ENCODE results near the gene SMIM28.

Gene SMIM28

DNA sequence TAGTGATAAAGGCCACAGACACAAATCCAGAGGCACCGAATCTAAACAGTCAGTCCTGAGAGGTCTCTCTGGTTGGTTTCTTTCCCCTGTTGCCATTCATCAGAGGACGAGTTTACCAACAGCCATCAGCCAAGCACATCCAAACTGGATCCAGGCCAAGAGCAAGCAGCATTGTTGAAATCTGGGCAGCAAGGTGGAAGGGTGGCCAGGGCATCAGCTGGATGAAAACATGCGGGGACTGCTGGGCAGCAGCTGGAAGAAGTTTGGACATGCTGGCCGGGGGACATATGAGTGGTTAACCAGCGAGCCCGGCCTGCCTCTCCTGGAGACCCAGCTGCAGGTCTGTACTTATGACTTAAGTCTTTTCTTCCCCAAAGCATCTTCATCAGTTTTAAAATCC, at the start of gene SMIM28:
TSS of gene SMIM28 (plus strand) at position 62 of the 400 bp plus-strand sequence. CDS start at position 230, 168 bp downstream.
- no peaks in the 10 kb centered on the region for H3K27me3 Mint-ChIP-seq

DNA sequence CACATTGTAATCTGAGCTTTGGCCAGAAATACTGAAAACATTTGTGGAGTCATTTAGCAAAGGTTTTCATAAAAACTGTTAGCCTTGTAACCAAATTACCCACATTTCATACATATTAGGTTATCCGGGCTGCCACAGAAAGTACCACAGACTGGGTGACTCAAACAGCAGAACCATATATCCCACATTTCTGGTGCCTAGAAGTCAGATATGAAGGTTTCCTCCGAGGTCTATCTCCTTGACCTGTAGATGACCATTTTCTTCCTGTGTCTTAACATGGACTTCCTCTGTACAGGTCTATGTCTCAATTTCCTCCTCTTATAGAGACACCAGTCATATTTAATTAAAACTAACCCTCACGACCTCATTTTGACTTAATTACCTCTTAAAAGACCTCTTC, 49.5 kb upstream of the SMIM28 start:
- no peaks in the 10 kb centered on the region for H3K36me3 Mint-ChIP-seq (ENCODE audit: low read depth)

More for the DNA sequence above, at the start of gene SMIM28:
- intact Hi-C loops (cut with micrococcal nuclease), result no loop called here
- Mint-ChIP-seq H3K4me1 (ENCODE audit: low read depth) (peaks cover 10% of the 10 kb centered on the region), H3K36me3 (ENCODE audit: low read depth) (no peaks in the 10 kb centered on the region), H3K4me3 (no peak within 1 kb of the TSS), H3K9me3 (no peaks in the 10 kb centered on the region), H3K27ac (no peak within 1 kb of the TSS)

DNA sequence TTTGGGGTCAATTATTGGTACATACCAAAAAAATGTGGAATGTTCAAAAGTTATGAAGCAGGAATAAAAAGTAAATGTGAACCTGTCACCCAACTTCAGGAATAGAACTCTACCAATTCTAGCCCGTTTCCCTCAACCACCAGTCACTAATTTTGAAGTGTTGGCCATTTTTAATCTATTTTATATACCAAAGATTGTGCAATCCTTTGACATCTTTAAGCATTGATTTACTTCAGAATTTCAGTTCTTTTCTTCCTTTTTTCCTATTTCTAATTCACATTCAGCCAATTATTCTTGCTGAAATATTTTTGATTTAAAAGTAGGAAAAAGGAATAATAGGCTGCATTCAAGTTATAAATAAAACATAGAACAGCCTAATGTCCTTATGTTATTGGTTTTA, 46.9 kb upstream of the SMIM28 start:
- Mint-ChIP-seq H3K36me3 (ENCODE audit: low read depth) (no peaks in the 10 kb centered on the region), H3K9me3 (no peaks in the 10 kb centered on the region), H3K27me3 (peaks cover 2% of the 10 kb centered on the region), H3K27ac (no peak overlapping the region), H3K4me1 (ENCODE audit: low read depth) (no peaks in the 10 kb centered on the region), H3K4me3 (no peak overlapping the region)
- intact Hi-C loops (cut with micrococcal nuclease), result no loop called here

More for the DNA sequence above, 49.5 kb upstream of the SMIM28 start:
- Mint-ChIP-seq H3K4me3 (no peak overlapping the region), H3K9me3 (no peaks in the 10 kb centered on the region), H3K27ac (no peak overlapping the region), H3K4me1 (ENCODE audit: low read depth) (no peaks in the 10 kb centered on the region), H3K27me3 (peaks cover 2% of the 10 kb centered on the region)
- intact Hi-C loops (cut with micrococcal nuclease), result no loop called here

DNA sequence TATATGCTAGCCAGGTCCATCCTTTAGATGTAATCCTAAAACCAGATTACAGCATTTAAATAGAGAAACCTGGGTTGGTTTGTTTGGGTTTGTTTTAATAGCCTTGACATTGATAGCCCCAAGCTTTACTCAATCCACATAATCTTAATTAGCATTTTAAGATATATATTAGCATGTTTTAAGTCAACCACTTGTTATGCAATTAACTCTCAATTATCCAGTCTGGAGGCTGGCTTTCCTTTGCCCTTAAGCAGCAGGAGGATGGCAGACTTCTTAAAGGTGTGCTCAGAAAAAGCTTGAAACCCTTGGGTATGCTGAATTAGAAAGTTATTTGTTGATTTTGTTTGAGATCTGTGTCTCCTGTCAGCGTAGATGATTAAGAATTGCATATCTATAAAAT, 46.3 kb upstream of the SMIM28 start:
- intact Hi-C loops (cut with micrococcal nuclease), result no loop called here
- Mint-ChIP-seq H3K27ac (no peak overlapping the region), H3K9me3 (no peaks in the 10 kb centered on the region), H3K27me3 (peaks cover 2% of the 10 kb centered on the region), H3K4me3 (no peak overlapping the region), H3K4me1 (ENCODE audit: low read depth) (no peaks in the 10 kb centered on the region), H3K36me3 (ENCODE audit: low read depth) (no peaks in the 10 kb centered on the region)

DNA sequence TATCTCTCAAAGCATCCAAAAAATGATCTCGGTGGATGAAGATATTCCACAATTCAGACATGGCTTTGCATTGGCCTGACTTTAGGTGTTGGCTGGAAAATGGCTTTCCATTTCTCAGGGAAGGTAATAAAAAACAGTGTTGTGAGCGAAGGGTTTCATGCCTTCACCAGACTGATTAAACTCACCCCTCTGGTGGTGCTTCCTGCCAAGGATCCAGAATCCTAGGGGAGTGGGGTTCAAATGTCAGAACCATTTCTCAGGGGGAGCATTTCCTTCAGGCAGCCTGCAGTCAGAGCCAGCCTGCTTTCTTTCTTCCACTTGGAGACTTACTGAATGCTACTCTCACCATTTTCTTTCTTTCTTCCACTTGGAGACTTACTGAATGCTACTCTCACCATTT, 45.7 kb upstream of the SMIM28 start:
- H3K27me3 Mint-ChIP-seq, result peaks cover 2% of the 10 kb centered on the region
- no peak overlapping the region for H3K27ac Mint-ChIP-seq

DNA sequence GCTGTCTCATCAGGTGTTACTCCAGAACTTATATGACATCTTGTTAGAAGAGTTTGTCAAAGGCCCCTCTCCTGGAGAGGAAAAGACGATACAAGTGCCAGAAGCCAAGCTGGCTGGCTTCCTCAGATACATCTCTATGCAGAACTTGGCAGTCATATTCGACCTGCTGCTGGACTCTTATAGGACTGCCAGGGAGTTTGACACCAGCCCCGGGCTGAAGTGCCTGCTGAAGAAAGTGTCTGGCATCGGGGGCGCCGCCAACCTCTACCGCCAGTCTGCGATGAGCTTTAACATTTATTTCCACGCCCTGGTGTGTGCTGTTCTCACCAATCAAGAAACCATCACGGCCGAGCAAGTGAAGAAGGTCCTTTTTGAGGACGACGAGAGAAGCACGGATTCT, 43.7 kb upstream of the SMIM28 start:
- intact Hi-C loops (cut with micrococcal nuclease), result no loop called here
- Mint-ChIP-seq H3K4me1 (ENCODE audit: low read depth) (no peaks in the 10 kb centered on the region), H3K27me3 (peaks cover 2% of the 10 kb centered on the region), H3K4me3 (no peak overlapping the region), H3K9me3 (no peaks in the 10 kb centered on the region), H3K36me3 (ENCODE audit: low read depth) (no peaks in the 10 kb centered on the region), H3K27ac (no peak overlapping the region)

More for the DNA sequence above, 45.7 kb upstream of the SMIM28 start:
- intact Hi-C loops (cut with micrococcal nuclease), result no loop called here
- Mint-ChIP-seq H3K36me3 (ENCODE audit: low read depth) (no peaks in the 10 kb centered on the region), H3K4me1 (ENCODE audit: low read depth) (no peaks in the 10 kb centered on the region), H3K4me3 (no peak overlapping the region), H3K9me3 (no peaks in the 10 kb centered on the region)

DNA sequence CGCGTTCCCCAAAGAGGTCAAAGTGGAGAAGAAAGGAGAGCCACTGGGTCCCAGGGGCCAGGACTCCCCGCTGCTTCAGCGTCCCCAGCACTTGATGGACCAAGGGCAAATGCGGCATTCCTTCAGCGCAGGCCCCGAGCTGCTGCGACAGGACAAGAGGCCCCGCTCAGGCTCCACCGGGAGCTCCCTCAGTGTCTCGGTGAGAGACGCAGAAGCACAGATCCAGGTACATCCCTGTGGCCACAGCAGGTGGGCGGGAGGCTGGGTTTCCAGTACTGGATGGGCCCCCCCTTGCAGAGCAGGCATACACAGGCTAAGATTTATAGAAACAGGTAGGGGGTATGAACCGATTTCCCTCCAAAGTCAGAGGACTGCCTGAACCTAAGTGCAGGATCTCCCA, 42.7 kb upstream of the SMIM28 start:
- Mint-ChIP-seq H3K36me3 (ENCODE audit: low read depth) (no peaks in the 10 kb centered on the region), H3K27me3 (peaks cover 1% of the 10 kb centered on the region), H3K4me1 (ENCODE audit: low read depth) (no peaks in the 10 kb centered on the region), H3K9me3 (no peaks in the 10 kb centered on the region), H3K27ac (no peak overlapping the region), H3K4me3 (no peak overlapping the region)
- intact Hi-C loops (cut with micrococcal nuclease), result no loop called here

DNA sequence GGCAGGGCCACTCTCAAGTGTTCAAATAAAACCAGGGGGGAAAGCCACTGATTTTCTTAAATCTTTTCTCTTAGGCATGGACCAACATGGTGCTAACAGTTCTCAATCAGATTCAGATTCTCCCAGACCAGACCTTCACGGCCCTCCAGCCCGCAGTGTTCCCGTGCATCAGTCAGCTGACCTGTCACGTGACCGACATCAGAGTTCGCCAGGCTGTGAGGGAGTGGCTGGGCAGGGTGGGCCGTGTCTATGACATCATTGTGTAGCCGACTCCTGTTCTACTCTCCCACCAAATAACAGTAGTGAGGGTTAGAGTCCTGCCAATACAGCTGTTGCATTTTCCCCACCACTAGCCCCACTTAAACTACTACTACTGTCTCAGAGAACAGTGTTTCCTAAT, 41.5 kb upstream of the SMIM28 start:
- Mint-ChIP-seq H3K27me3 (peaks cover 1% of the 10 kb centered on the region), H3K27ac (no peak overlapping the region), H3K36me3 (ENCODE audit: low read depth) (no peaks in the 10 kb centered on the region), H3K9me3 (no peaks in the 10 kb centered on the region), H3K4me1 (ENCODE audit: low read depth) (no peaks in the 10 kb centered on the region), H3K4me3 (no peak overlapping the region)
- intact Hi-C loops (cut with micrococcal nuclease), result no loop called here

DNA sequence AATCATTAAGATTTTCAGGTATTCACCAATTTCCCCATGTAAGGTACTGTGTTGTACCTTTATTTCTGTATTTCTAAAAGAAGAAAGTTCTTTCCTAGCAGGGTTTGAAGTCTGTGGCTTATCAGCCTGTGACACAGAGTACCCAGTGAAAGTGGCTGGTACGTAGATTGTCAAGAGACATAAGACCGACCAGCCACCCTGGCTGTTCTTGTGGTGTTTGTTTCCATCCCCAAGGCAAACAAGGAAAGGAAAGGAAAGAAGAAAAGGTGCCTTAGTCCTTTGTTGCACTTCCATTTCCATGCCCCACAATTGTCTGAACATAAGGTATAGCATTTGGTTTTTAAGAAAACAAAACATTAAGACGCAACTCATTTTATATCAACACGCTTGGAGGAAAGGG, 40.6 kb upstream of the SMIM28 start:
- peaks cover 1% of the 10 kb centered on the region for H3K27me3 Mint-ChIP-seq
- no peaks in the 10 kb centered on the region for H3K36me3 Mint-ChIP-seq (ENCODE audit: low read depth)
- H3K27ac Mint-ChIP-seq, result no peak overlapping the region
- no peaks in the 10 kb centered on the region for H3K9me3 Mint-ChIP-seq
- no peak overlapping the region for H3K4me3 Mint-ChIP-seq
- intact Hi-C loops (cut with micrococcal nuclease), result no loop called here
- H3K4me1 Mint-ChIP-seq (ENCODE audit: low read depth), result no peaks in the 10 kb centered on the region

DNA sequence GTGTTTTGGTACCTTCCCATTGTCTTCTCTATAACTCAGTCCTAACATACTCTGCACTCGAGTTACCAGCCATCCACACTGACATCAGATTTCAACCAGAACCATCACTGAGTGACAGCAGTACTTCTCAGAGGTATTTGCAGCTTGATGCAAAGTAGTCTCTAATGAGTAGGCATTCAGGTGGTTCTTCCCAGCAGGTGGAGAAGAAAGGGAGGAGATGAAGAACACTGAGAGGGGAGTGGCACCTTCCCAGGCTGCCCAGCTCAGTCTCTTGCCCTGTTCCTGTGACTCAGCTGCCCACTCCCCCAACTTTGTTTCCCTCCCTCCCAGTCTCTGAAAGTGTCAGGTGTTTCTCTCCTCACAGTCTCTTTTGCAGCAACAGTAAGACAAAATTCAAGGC, 38.7 kb upstream of the SMIM28 start:
- no peak overlapping the region for H3K27ac Mint-ChIP-seq
- H3K27me3 Mint-ChIP-seq, result peaks cover 1% of the 10 kb centered on the region
- no peak overlapping the region for H3K4me3 Mint-ChIP-seq
- H3K4me1 Mint-ChIP-seq (ENCODE audit: low read depth), result no peaks in the 10 kb centered on the region
- intact Hi-C loops (cut with micrococcal nuclease), result no loop called here
- no peaks in the 10 kb centered on the region for H3K36me3 Mint-ChIP-seq (ENCODE audit: low read depth)
- H3K9me3 Mint-ChIP-seq, result no peaks in the 10 kb centered on the region

DNA sequence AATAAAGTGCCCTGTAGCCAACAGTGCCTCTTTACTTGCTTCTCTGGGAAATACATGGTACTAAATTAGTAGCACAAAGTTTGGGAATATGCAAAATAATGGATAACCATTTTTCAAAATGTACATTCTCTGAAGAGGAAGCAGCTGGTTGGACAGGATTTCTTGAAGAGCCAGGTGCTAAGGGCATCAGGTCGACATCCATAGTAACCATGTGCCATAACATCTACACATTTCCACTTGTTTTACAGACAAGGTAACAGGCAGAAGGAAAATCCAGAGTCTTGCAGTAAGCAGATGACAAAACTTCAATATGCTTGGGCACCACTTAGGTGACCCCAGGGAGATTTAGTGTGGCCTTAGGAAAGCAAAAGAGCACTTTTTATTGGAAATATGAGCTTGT, 36.5 kb upstream of the SMIM28 start:
- H3K4me1 Mint-ChIP-seq (ENCODE audit: low read depth), result no peaks in the 10 kb centered on the region
- H3K27ac Mint-ChIP-seq, result no peak overlapping the region
- no peak overlapping the region for H3K4me3 Mint-ChIP-seq
- intact Hi-C loops (cut with micrococcal nuclease), result no loop called here
- no peaks in the 10 kb centered on the region for H3K36me3 Mint-ChIP-seq (ENCODE audit: low read depth)
- peaks cover 1% of the 10 kb centered on the region for H3K27me3 Mint-ChIP-seq
- H3K9me3 Mint-ChIP-seq, result no peaks in the 10 kb centered on the region

DNA sequence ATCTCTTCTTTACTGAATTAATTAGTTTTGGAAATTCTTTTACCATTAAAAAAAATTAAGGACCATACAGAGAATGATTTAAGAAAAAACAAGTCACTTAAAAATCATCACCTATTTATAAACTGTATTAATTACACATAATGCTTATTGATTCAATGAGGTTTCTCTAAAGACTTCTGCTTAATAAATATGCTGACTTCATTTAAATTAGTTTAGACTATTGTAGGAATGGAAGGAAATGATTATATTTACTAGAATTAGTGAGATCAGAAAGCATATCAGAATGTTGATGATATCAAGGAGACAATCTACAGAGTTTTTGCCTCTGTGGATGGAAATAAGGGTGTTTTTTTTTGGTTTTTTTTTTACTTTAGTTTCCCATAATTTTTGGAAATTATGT, 34.6 kb upstream of the SMIM28 start:
- H3K9me3 Mint-ChIP-seq, result no peaks in the 10 kb centered on the region
- intact Hi-C loops (cut with micrococcal nuclease), result no loop called here

DNA sequence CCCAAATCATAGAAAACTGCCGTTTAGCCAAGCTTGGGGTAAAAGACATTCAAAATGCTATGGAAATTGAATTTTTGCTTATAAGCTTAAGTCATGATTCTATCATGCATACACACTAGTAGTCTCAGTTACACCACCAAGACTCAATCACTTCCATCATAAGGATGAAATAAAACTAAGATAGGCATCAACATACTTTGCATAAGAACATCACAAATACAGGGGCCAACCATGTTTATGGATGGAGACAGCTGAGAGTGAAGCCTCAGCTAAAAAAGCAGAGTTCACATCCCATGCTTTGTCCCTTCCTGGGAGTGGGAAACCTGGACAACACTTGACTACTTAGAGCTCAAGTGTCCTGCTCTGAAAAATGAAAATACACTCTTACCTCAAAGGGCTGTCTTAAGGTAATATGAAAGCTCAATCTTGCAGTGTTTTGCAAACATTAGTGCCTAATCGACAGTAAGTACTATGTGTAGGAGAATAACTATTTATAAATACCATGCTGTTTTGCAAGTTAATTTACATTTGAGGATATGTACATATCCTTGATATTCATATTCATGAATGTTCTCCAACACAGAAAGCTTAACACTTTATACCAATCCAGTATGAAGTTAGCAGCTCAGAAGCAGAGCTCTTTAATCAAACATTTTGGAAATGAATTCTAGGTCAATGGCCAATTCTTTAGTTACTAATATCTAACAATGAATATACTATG, 32.0 kb upstream of the SMIM28 start:
- H3K36me3 Mint-ChIP-seq (ENCODE audit: low read depth), result no peaks in the 10 kb centered on the region
- intact Hi-C loops (cut with micrococcal nuclease), result no loop called here
- H3K4me1 Mint-ChIP-seq (ENCODE audit: low read depth), result no peaks in the 10 kb centered on the region
- no peak overlapping the region for H3K27ac Mint-ChIP-seq
- no peaks in the 10 kb centered on the region for H3K9me3 Mint-ChIP-seq
- peaks cover 2% of the 10 kb centered on the region for H3K27me3 Mint-ChIP-seq
- no peak overlapping the region for H3K4me3 Mint-ChIP-seq

More for the DNA sequence above, 34.6 kb upstream of the SMIM28 start:
- H3K4me1 Mint-ChIP-seq (ENCODE audit: low read depth), result no peaks in the 10 kb centered on the region
- H3K27ac Mint-ChIP-seq, result no peak overlapping the region
- H3K36me3 Mint-ChIP-seq (ENCODE audit: low read depth), result no peaks in the 10 kb centered on the region
- H3K4me3 Mint-ChIP-seq, result no peak overlapping the region
- peaks cover 3% of the 10 kb centered on the region for H3K27me3 Mint-ChIP-seq

DNA sequence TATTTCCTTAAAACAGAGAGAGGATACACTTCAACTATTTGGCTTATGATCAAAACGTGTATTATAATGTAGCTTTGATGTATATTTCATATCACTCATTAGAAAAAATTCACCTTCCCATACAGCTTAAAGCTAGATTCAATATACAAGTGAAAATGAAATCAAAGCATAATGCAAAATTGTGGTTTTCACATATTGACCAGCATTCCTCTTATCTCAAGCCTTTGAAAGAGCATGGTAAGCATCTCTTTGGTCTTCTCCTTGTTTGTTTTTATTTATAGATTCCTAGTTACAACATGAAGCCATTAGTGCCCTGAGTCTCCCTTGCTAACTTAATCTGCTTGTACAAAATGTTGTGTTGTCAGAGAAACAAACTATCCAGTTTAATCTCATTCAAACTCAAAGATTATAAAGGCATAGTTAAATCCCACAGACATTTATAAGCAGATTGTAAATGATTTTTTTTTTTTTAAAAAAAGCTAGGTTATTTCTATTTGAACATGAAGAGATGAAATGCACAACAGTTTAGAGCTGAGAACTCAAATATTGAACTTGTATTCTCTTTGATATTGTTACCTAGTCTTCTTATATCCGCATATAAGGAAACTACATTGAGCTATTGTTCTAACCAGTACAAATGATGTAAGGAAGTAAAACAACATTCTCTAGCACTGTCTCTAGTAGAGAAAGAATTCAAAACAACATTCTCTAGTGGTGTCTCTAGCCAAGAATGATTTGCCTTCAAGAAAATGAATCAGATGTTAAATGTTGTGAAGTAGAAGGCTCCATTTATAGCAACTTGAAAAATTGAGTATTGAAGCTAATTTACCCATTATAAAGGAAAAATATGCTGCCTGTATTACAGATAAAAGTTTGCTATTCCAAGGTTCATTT, 31.2 kb upstream of the SMIM28 start:
- Mint-ChIP-seq H3K4me3 (no peak overlapping the region), H3K4me1 (ENCODE audit: low read depth) (no peaks in the 10 kb centered on the region), H3K36me3 (ENCODE audit: low read depth) (no peaks in the 10 kb centered on the region), H3K27me3 (peaks cover 3% of the 10 kb centered on the region), H3K27ac (no peak overlapping the region), H3K9me3 (no peaks in the 10 kb centered on the region)
- intact Hi-C loops (cut with micrococcal nuclease), result no loop called here

Data from dendritic cell treated with granulocyte-macrophage colony-stimulating factor and Interleukin-4, amounts not matched to agents 40 ng/mL and 50 ng/mL, for 4 days (primary cell).